Panc1 (cell line): ENCODE measurements around the gene CYP27C1.

Source experiments
- TF ChIP-seq, protein P1 (sequence below), 2 experiments: IDR thresholded peaks; 2 replicates each; pipeline ENCODE4 v1.6.1; 2011 to 2012; ENCODE audit warnings: low read depth in 2 of 2, control low read depth in 1 of 2, low read length in 1 of 2, mild to moderate bottlenecking in 1 of 2, moderate library complexity in 1 of 2; ENCODE audit not compliant: insufficient read depth in 1 of 2
- TF ChIP-seq, protein P2 (sequence below): fragments of 450-650 bp; IDR thresholded peaks from 2 replicates; pipeline ENCODE4 v1.5.1; 2017; ENCODE audit warnings: mild to moderate bottlenecking

DNA sequence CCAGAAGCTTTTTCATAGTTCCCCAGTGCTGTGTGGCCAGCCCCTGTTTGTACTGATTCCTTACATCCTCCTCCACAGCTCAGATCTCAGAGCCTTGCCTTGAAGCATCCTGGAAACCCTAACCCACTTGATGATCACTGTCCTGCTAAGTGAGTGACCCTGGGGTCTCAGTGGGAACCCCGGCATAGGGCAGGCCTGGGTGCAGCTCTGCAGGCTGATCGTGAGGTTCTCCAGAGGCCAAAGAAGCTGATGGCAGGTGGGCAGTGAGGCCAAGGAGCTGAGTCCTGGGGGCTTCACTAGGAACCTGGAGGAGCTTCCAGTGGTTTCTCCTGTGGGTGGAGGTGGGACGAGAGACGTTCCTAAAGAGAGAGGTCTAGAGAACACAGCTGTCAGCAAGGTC is 65.7 kb downstream of the CYP27C1 start:
- TF ChIP-seq, protein P1, sequence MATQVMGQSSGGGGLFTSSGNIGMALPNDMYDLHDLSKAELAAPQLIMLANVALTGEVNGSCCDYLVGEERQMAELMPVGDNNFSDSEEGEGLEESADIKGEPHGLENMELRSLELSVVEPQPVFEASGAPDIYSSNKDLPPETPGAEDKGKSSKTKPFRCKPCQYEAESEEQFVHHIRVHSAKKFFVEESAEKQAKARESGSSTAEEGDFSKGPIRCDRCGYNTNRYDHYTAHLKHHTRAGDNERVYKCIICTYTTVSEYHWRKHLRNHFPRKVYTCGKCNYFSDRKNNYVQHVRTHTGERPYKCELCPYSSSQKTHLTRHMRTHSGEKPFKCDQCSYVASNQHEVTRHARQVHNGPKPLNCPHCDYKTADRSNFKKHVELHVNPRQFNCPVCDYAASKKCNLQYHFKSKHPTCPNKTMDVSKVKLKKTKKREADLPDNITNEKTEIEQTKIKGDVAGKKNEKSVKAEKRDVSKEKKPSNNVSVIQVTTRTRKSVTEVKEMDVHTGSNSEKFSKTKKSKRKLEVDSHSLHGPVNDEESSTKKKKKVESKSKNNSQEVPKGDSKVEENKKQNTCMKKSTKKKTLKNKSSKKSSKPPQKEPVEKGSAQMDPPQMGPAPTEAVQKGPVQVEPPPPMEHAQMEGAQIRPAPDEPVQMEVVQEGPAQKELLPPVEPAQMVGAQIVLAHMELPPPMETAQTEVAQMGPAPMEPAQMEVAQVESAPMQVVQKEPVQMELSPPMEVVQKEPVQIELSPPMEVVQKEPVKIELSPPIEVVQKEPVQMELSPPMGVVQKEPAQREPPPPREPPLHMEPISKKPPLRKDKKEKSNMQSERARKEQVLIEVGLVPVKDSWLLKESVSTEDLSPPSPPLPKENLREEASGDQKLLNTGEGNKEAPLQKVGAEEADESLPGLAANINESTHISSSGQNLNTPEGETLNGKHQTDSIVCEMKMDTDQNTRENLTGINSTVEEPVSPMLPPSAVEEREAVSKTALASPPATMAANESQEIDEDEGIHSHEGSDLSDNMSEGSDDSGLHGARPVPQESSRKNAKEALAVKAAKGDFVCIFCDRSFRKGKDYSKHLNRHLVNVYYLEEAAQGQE (IDR thresholded peaks at IDR 0.05; ENCODE audit: insufficient read depth in 1 of 2, low read depth in 2 of 2, low read length in 1 of 2), result no peak
- TF ChIP-seq, protein P2, sequence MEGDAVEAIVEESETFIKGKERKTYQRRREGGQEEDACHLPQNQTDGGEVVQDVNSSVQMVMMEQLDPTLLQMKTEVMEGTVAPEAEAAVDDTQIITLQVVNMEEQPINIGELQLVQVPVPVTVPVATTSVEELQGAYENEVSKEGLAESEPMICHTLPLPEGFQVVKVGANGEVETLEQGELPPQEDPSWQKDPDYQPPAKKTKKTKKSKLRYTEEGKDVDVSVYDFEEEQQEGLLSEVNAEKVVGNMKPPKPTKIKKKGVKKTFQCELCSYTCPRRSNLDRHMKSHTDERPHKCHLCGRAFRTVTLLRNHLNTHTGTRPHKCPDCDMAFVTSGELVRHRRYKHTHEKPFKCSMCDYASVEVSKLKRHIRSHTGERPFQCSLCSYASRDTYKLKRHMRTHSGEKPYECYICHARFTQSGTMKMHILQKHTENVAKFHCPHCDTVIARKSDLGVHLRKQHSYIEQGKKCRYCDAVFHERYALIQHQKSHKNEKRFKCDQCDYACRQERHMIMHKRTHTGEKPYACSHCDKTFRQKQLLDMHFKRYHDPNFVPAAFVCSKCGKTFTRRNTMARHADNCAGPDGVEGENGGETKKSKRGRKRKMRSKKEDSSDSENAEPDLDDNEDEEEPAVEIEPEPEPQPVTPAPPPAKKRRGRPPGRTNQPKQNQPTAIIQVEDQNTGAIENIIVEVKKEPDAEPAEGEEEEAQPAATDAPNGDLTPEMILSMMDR, result no peak
